Gastrocnemius medialis (tissue), 4 donors: ENCODE data around the gene FGFRL1. TPM values are rescaled to one million over a fixed set of nuclear protein-coding genes. Genes with fewer than 3 reads are reported as not detected.

ENCODE experiments used
- ATAC-seq, 2 donors: fragments of 150-250 bp; one replicate each; pipeline ENCODE4 v1.9.1; 2016
- DNase-seq, 2 donors: peaks; one replicate each; pipeline ENCODE4 v3.0.0-alpha.2; 2019
- H3K27ac ChIP-seq, 4 donors: fragments of 200-600 bp; sonication (generic); 1 replicate in 1 of 4; 2 replicates in 3 of 4; pipeline ENCODE4 v1.5.1; 2016 to 2018; ENCODE audit warnings: mild to moderate bottlenecking in 2 of 4, moderate library complexity in 1 of 4
- H3K27me3 ChIP-seq, 3 donors: fragments of 200-600 bp; sonication (generic) in 2 of 3; 1 replicate in 1 of 3; 2 replicates in 2 of 3; pipeline versions ENCODE4 v1.5.1 to v1.6.0; 2016 to 2019; ENCODE audit warnings: mild to moderate bottlenecking in 1 of 3, moderate library complexity in 1 of 3
- H3K36me3 ChIP-seq, 2 donors: fragments of 200-600 bp; sonication (generic) in 1 of 2; one replicate each; pipeline ENCODE4 v1.5.1; 2017 to 2018
- H3K4me1 ChIP-seq, 2 donors: fragments of 200-600 bp; sonication (generic) in 1 of 2; one replicate each; pipeline ENCODE4 v1.5.1; 2016 to 2017; ENCODE audit warnings: mild to moderate bottlenecking in 2 of 2
- H3K4me3 ChIP-seq, 4 donors: fragments of 200-600 bp; sonication (generic) in 3 of 4; 1 replicate in 1 of 4; 2 replicates in 3 of 4; pipeline ENCODE4 v1.5.1; 2016 to 2019; ENCODE audit warnings: mild to moderate bottlenecking in 2 of 4
- H3K9me3 ChIP-seq, 3 donors: fragments of 200-600 bp; sonication (generic) in 2 of 3; 1 replicate in 1 of 3; 2 replicates in 2 of 3; pipeline ENCODE4 v1.5.1; 2016 to 2019
- POLR2A ChIP-seq, 2 donors: fragments of 450-650 bp; IDR thresholded peaks; one replicate each; pipeline ENCODE4 v1.6.1; 2017; ENCODE audit warnings: antibody characterized with exemption in 2 of 2, mild to moderate bottlenecking in 2 of 2, moderate library complexity in 2 of 2
- in situ Hi-C, 4 donors: fragments of 200-750 bp; cut with MboI; loops; one replicate each; pipeline versions ENCODE4 v1.15.0 to v1.8.0; 2017; ENCODE audit warnings: low sequenced_read_pairs in 4 of 4
- intact Hi-C: fragments of 100-400 bp; cut with DNase I; formaldehyde crosslinking; loops from one replicate; pipeline ENCODE4 v1.15.1; 2023; ENCODE audit warnings: low total_unique reads
- total RNA-seq, 4 donors: library from RNA; depleted of rRNA; stranded (reverse); fragments of >200 nt; gene quantifications; one replicate each; pipeline versions ENCODE4 v1.1.0 to v1.2.3, GENCODE V29; 2016
- TF ChIP-seq, protein P1 (sequence below), 5 experiments: fragments of 450-650 bp in 3 of 5; fragments of 200-600 bp in 2 of 5; sonication (generic) in 2 of 5; IDR thresholded peaks in 4 of 5; conservative IDR thresholded peaks in 1 of 5; 1 replicate in 4 of 5; 2 replicates in 1 of 5; pipeline ENCODE4 v1.5.1; 2016 to 2019; ENCODE audit warnings: antibody characterized with exemption in 5 of 5, mild to moderate bottlenecking in 3 of 5, moderate library complexity in 3 of 5

FGFRL1 gene
- total RNA-seq, 4 donors from 2014 or later: 10.4 to 32.4 (median 15.2) TPM

DNA sequence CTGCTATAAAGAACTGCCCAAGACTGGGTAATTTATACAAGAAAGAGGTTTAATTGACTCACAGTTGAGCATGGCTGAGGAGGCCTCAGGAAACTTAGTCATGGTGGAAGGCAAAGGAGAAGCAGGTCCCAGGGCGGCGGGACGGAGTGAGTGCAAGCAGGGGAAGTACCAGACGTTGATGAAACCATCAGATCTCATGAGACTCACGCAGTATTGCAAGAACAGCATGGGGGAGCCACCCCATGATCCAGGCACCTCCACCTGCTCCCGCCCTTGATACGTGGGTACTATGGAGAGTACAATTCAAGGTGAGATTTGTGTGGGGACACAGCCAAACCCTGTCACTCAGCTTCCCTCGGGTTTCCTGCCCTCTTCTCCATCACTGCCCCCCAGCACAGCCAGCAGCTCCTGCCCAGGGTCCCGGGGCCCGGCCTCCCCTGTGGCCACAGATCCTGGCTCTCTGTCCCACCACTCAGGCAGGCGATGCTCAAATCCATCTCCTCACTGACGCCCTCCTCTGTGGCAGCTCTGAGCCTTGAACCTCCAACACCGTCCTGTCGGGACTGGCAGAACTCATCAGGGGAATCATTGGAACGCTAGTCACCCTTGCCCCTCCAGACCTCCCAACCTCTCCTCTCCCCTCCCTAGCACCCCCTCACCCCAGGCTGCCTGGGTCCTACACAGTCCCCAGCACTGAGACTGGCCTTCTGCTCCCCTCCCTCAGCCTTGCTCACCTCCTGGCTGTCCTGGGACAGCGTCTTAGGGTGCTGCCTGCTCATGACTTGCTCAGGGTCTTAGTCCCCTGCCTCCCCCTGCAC, 37.6 kb downstream of the FGFRL1 start:
- in situ Hi-C loops (no loop called here), intact Hi-C loops (no loop called here)
- H3K4me1 ChIP-seq: peaks cover 10 to 11% of the 10 kb centered on the region in 2 donors
- H3K27ac ChIP-seq: no peak overlapping the region
- no peak overlapping the region for H3K4me3 ChIP-seq
- peaks cover 61 to 85% (median 80%) of the 10 kb centered on the region in 3 donors for H3K27me3 ChIP-seq
- DNase-seq (peak in 1 of 2 donors; percentile 5), ATAC-seq (no peak)
- H3K36me3 ChIP-seq: no peaks in the 10 kb centered on the region
- H3K9me3 ChIP-seq: no peaks in the 10 kb centered on the region
- TF ChIP-seq, protein P1, sequence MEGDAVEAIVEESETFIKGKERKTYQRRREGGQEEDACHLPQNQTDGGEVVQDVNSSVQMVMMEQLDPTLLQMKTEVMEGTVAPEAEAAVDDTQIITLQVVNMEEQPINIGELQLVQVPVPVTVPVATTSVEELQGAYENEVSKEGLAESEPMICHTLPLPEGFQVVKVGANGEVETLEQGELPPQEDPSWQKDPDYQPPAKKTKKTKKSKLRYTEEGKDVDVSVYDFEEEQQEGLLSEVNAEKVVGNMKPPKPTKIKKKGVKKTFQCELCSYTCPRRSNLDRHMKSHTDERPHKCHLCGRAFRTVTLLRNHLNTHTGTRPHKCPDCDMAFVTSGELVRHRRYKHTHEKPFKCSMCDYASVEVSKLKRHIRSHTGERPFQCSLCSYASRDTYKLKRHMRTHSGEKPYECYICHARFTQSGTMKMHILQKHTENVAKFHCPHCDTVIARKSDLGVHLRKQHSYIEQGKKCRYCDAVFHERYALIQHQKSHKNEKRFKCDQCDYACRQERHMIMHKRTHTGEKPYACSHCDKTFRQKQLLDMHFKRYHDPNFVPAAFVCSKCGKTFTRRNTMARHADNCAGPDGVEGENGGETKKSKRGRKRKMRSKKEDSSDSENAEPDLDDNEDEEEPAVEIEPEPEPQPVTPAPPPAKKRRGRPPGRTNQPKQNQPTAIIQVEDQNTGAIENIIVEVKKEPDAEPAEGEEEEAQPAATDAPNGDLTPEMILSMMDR (IDR thresholded peaks at IDR 0.05 in 4 of 5, conservative IDR thresholded peaks at IDR 0.05 in 1 of 5): no peak
- TF ChIP-seq POLR2A (IDR thresholded peaks at IDR 0.05): no peak

DNA sequence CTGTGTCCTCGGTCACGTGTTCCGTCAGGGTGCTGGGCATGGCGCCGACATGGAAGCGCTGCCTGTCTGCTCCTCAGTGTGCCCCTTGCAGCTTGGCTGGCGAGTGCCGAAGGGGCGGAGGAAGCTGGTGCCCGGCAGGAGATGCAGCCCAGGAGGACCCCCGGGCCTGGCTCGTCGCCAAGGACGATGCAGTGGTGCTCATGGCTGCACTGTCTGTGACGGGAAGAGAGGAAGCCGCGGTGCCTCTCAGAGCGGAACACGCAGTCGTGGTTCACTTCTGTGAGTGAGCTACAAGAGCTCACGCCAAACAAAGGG, 38.1 kb downstream of the FGFRL1 start:
- Histone ChIP-seq H3K27me3 (peaks cover 55 to 79% (median 75%) of the 10 kb centered on the region in 3 donors), H3K9me3 (no peaks in the 10 kb centered on the region), H3K4me1 (peaks cover 9 to 11% of the 10 kb centered on the region in 2 donors), H3K4me3 (no peak overlapping the region), H3K36me3 (no peaks in the 10 kb centered on the region), H3K27ac (no peak overlapping the region)
- DNase-seq: peak in 1 of 2 donors; percentile 11
- intact Hi-C loops (no loop called here), in situ Hi-C loops (no loop called here)
- ATAC-seq: no peak
- TF ChIP-seq, protein P1 (IDR thresholded peaks at IDR 0.05 in 4 of 5, conservative IDR thresholded peaks at IDR 0.05 in 1 of 5): no peak
- no peak for TF ChIP-seq POLR2A (IDR thresholded peaks at IDR 0.05)

DNA sequence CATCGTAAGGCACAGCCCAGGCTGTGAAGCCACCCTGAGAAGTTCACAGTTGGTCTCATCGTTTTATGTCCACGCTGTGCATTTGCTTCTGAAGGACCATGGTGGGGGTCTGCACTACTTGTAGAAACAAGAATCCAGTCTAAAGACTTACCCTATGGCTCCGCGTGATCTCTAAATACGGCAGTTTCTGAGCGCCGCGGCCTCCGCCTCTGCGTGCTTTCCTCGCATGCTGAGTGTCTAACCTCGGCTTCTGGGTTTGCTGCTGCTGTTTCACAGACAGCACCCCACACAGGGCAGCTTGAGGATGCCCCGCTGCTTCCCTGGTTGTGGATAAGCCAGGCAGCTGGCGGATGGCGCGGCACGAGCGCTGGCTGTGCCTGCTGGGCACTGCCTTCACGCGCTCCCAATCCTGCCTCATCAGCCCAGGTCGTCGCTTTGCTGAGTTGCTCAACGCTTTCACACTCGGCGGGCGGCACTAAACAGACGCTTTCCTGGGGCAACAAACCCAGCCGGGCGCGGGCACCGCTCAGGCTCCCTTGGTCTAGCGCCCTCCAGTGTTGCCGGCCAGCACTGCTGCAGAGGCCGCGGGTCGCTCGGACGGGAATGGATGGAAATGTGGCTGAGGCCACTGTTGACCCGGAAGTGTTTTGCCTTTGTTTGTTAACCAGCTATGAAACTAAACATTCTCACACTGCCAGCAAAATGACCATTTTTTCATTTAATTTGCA, 39.2 kb downstream of the FGFRL1 start:
- TF ChIP-seq POLR2A (IDR thresholded peaks at IDR 0.05): no peak
- TF ChIP-seq, protein P1 (IDR thresholded peaks at IDR 0.05 in 4 of 5, conservative IDR thresholded peaks at IDR 0.05 in 1 of 5): no peak
- peaks cover 47 to 76% (median 71%) of the 10 kb centered on the region in 3 donors for H3K27me3 ChIP-seq
- ATAC-seq: no peak

DNA sequence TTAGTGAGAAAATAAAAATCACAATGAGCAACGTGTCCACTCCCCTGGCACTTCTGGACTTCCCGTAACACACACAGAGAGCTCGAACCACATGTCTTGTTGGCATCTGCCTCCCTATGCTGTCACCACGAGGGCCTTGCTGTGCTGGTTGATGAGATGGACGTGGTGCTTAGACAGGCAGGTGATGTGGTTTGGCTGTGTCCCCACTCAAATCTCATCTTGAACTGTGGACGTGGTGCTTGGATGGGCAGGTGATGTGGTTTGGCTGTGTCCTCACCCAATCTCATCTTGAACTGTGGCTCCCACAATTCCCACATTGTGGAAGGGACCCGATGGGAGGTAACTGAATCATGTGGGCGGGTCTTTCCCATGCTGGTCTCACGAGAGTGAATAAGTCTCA, 40.0 kb downstream of the FGFRL1 start:
- in situ Hi-C loops: no loop called here

More for the DNA sequence above, 39.2 kb downstream of the FGFRL1 start:
- no peak overlapping the region for H3K4me3 ChIP-seq
- H3K4me1 ChIP-seq: peaks cover 9 to 11% of the 10 kb centered on the region in 2 donors
- DNase-seq: peak in 1 of 2 donors; percentile 7
- no peaks in the 10 kb centered on the region for H3K36me3 ChIP-seq
- no peak overlapping the region for H3K27ac ChIP-seq
- H3K9me3 ChIP-seq: no peaks in the 10 kb centered on the region
- in situ Hi-C loops: no loop called here
- intact Hi-C loops: no loop called here

More for the DNA sequence above, 40.0 kb downstream of the FGFRL1 start:
- Histone ChIP-seq H3K36me3 (no peaks in the 10 kb centered on the region), H3K27ac (no peak overlapping the region), H3K27me3 (peaks cover 54 to 82% (median 75%) of the 10 kb centered on the region in 3 donors), H3K4me3 (no peak overlapping the region), H3K9me3 (no peaks in the 10 kb centered on the region), H3K4me1 (peaks cover 9 to 11% of the 10 kb centered on the region in 2 donors)
- ATAC-seq (no peak), DNase-seq (peak in 1 of 2 donors; percentile 6)
- TF ChIP-seq POLR2A (IDR thresholded peaks at IDR 0.05): no peak
- TF ChIP-seq, protein P1 (IDR thresholded peaks at IDR 0.05 in 4 of 5, conservative IDR thresholded peaks at IDR 0.05 in 1 of 5): no peak
- intact Hi-C loops: no loop called here
